NCI-H524 (cell line): ENCODE measurements around the gene ZFHX3.
A peak's percentile ranks its signal among the peaks of the same experiment; 100 is the strongest.
"Not testable (repeated sequence)": the region's sequence is repeated elsewhere in the genome, so short reads cannot be mapped to it uniquely, and the experiment has no call there.

ENCODE experiments used
- DNase-seq, 2 experiments: peaks; one replicate each; lab custom pipeline; 2025; lab: John Stamatoyannopoulos, UW

ZFHX3 gene

GRCh38 chr16:72996291-72997062 lies 51.5 kb downstream of the ZFHX3 start:
- DNase-seq: no peak

- DNase-seq: not testable (repeated sequence)
Observed at GRCh38 chr16:72995882-72996270, 52.1 kb downstream of the ZFHX3 start.

GRCh38 chr16:72995151-72995881 lies 52.6 kb downstream of the ZFHX3 start:
- DNase-seq: no peak

DNA sequence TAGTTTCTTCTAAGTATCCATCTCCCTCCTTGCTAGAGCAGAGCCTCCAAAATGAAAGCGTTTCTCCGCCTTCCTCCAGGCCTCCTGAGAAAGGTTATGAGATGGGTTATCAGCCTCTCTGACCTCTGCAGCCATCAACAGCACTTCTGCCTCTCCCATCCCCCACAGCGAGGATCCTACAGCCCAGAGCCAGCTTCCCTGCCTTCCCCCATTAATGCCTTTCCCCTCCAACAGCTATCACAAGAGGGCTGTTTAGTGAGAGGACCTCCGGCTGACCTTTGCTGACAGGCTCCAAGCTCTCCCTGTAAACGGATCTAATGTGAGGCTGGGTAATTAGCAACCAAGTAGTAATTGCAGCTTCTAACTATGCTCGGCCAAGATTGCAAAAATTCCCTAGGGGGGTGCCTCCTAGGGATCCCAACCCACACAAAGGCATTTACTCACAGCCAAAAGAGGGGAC lies 55.8 kb downstream of the ZFHX3 start:
- DNase-seq: no peak

DNA sequence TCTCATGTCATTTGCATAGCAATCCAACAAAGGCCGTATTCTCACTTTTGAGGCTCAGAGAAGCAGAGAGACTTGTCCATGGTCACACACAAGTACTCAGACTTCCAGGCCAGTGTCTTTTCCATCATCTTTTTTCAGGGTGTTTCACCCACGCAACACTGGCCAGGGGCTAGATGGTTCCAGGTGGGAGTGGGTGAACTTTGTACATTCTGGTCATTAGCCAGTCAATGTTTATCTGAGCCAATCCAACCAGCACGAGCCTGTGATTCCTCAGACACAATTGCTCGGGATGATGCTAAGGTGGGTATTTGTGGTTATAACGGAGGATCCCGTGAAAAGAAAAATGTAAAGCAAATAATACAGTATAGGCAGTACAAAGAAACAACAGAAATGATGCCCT lies 56.3 kb downstream of the ZFHX3 start:
- DNase-seq: no peak

GRCh38 chr16:72991211-72991610 lies 56.7 kb downstream of the ZFHX3 start:
- no peak for DNase-seq

DNA sequence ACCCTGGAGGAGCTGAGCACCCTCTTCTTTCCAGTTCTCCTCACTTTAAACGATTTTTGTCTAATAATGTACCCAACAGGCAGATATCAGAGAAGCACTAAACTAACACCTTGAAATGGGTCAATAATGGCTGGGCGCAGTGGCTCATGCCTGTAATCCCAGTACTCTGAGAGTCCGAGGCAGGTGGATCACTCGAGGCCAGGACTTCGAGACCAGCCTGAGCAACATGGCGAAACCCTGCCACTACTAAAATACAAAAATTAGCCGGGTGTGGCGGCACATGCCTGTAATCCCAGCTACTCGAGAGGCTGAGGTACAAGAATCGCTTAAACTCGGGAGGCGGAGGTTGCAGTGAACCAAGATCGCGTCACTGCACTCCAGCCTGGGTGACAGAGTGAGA lies 57.4 kb downstream of the ZFHX3 start:
- DNase-seq: no peak

GRCh38 chr16:72989579-72990551 lies 58.1 kb downstream of the ZFHX3 start:
- no peak for DNase-seq

- DNase-seq: not testable (repeated sequence)
Observed at GRCh38 chr16:72989203-72989578, 58.7 kb downstream of the ZFHX3 start.

DNA sequence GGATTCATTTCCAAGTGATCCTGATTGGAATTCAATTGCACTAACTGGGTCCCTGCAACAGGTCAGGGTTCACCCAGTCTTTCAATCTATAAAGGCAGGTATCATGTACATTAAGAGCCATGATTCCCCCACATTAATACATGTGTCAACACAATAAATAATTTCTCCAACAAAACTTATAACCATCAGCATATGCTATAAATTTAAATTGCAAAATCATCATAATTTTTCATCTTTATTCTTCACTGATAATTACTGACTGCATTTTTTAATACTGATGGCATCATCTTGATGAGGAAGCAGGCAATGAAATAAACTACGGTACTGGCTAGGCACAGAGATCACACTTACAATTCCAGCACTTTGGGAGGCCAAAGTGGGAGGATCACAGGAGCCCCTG lies 59.4 kb downstream of the ZFHX3 start:
- no peak for DNase-seq

DNA sequence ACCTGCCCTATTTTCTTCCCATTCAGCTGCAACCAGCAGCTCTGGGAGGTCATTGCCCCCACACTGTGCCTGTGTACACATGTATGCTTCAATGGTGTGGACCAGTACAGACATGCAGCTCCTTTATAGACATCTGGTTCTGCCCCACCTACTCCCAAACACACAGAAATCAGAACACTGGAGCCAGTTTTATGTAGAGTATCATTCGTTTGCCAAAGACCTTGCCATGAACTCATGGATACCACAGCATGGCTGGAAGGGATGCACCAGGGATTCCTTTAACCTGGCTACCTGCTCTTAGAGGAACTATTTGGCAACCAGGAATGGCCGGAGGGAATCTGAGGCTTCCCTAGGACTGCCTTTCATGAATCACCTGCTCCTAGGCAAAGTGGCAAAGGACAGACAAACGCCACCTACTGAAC lies 60.4 kb downstream of the ZFHX3 start:
- DNase-seq: no peak

GRCh38 chr16:72985995-72986394 lies 61.9 kb downstream of the ZFHX3 start:
- DNase-seq: no peak

- DNase-seq: peak; percentile 15 to 53
Observed at GRCh38 chr16:72985148-72985941, 62.6 kb downstream of the ZFHX3 start.

DNA sequence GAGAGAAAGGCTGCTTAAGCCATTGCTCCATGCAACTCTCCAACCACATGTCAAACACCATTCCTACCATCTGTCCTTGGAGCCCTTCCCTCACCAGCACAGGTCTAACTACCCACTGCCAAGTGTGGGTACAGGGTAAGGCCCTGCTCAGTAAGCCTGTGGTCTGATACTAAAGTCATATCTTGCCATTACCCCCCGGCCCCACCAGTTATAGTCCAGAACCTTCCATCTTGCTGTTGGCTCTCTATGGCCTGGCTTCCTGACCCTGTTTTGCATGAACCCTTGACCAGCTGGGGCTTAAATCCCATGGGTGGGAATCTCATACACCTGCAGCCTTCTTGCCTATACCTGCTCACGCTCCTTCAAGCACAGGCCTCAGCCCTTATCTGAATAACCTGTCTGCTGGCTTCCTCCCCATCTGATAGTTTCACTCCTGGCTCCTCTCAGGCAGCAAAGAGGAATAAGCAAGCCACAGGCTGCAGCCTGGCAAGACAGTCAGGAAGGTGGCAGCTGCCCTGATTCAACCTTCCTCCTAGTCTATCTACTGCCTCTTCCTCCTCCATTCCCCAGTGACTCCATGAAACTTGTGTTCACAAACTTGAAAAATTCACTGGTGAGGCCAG lies 64.1 kb downstream of the ZFHX3 start:
- DNase-seq: peak in 1 of 2 experiments; percentile 73

DNA sequence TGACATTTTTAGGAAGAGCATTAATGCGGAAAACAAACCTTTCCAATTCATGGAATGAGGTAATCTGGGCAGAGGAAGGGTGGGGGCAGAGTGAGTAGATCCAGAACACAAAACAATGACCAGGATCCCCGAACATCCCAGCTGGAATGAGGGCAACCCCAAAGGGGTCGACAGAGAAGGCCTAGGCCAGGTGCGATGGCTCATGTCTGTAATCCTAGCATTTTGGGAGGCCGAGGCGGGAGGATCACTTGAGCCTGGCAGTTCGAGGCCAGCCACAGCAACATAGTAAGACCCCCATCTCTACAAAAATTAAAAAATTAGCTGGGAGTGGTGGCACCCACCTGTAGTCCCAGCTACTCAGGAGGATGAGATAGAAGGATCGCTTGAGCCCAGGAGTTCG lies 64.7 kb downstream of the ZFHX3 start:
- DNase-seq: no peak

DNA sequence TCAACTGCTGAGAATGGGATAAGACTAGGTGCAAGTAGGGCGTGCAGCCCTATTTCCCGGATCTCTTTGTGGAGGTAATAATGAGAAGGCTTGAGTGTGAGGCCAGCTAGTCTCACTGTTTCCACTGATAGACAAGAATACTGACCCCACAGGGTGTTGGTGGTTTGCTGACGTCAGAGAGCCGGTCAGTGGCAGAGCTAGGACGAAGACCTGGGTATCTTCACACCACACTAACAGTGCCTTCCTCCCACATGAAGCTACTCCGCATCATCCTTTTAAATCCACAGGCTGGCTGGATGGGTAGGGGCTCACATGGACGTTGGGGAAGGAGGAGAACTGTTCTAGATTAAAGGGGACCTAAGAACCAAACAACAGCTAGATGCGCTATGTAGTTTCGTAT lies 68.0 kb downstream of the ZFHX3 start:
- DNase-seq: no peak

- no peak for DNase-seq
Observed at GRCh38 chr16:72978212-72978611, 69.7 kb downstream of the ZFHX3 start.

DNA sequence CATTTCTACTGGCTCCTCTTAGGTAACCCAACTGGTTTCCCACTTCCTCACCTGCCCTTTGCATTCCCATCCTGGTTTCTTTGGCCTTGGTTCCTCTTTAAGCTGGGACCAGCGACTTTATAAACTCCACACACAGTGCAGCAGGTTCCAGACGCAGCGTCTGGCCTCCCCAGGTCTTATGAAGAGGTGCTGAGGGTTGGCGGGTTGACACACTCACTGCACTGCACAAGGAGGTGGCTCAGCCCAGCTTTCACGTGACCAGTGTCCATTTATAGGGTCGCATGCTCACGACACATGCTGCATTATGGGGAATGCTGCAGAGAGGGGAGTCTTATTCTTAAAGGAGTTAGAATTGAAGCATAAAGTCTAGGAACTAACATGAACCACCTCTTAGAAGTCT lies 70.8 kb downstream of the ZFHX3 start:
- no peak for DNase-seq

GRCh38 chr16:72976438-72977064 lies 71.4 kb downstream of the ZFHX3 start:
- no peak for DNase-seq

- DNase-seq: peak; percentile 82 to 91
Observed at GRCh38 chr16:72975809-72976437, 72.0 kb downstream of the ZFHX3 start.
